Measurements from ENCODE around the gene ASB18. TPM values are rescaled to one million over a fixed set of nuclear protein-coding genes. Genes with fewer than 3 reads are reported as not detected.

The ASB18 gene
- total and polyA plus RNA-seq, 2 experiments from 2014 or later: not detected

GRCh38 chr2:236143811-236144210, 120.4 kb downstream of the ASB18 start:
- DNase-seq (ENCODE audit: low spot score): no peak
- TF ChIP-seq EZH2phosphoT487 (IDR thresholded peaks at IDR 0.05; ENCODE audit: low read depth, severe bottlenecking, unreplicated experiment) (no peak), EZH2 (IDR thresholded peaks at IDR 0.05; ENCODE audit: borderline replicate concordance) (no peak)
- TF ChIP-seq, protein P1, sequence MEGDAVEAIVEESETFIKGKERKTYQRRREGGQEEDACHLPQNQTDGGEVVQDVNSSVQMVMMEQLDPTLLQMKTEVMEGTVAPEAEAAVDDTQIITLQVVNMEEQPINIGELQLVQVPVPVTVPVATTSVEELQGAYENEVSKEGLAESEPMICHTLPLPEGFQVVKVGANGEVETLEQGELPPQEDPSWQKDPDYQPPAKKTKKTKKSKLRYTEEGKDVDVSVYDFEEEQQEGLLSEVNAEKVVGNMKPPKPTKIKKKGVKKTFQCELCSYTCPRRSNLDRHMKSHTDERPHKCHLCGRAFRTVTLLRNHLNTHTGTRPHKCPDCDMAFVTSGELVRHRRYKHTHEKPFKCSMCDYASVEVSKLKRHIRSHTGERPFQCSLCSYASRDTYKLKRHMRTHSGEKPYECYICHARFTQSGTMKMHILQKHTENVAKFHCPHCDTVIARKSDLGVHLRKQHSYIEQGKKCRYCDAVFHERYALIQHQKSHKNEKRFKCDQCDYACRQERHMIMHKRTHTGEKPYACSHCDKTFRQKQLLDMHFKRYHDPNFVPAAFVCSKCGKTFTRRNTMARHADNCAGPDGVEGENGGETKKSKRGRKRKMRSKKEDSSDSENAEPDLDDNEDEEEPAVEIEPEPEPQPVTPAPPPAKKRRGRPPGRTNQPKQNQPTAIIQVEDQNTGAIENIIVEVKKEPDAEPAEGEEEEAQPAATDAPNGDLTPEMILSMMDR (IDR thresholded peaks at IDR 0.05; ENCODE audit: poor library complexity): no peak
- no peak overlapping the region for H3K4me2 ChIP-seq
- no peak overlapping the region for H3K27ac ChIP-seq
- H3K36me3 ChIP-seq (replicated peaks; ENCODE audit: insufficient read depth, low read depth): no peaks in the 10 kb centered on the region
- WGBS (ENCODE audit: low lambda C conversion rate, missing lambda C conversion rate): 90% methylated on average over 10 of the region's 10 CpGs
- H3K27me3 ChIP-seq: peaks cover 13% of the 10 kb centered on the region
- H4K20me1 ChIP-seq (ENCODE audit: insufficient read depth, poor library complexity, severe bottlenecking): no peaks in the 10 kb centered on the region
- H3K4me3 ChIP-seq: no peak overlapping the region
- no peaks in the 10 kb centered on the region for H3K9me2 ChIP-seq (replicated peaks; ENCODE audit: insufficient read depth)
- no peaks in the 10 kb centered on the region for H3K9me3 ChIP-seq (ENCODE audit: low read depth)
- no peaks in the 10 kb centered on the region for H3K79me2 ChIP-seq
- H2AFZ ChIP-seq: no peak overlapping the region
- H3K4me1 ChIP-seq (ENCODE audit: insufficient read depth): no peaks in the 10 kb centered on the region

Small RNA genes lying within 50 kb of the gene (small RNA-seq; reads per million reads assigned to genes)
- gene RF00019 (not detected), gene RNU1-31P (not detected)

Other genes starting within 250 kb of the ASB18 start
- not detected in 2 replicates for gene GBX2, start 96.0 kb downstream of the ASB18 start, total RNA-seq
- 0.45 TPM in 1 of 2 replicates, not detected in the other for gene GBX2, start 96.0 kb downstream of the ASB18 start, polyA plus RNA-seq